NCI-H345 treated with DMSO at 0.1 percent for 48 hours (cell line): Measurements from ENCODE around the gene SNX17.
"Not testable (repeated sequence)": the region's sequence is repeated elsewhere in the genome, so short reads cannot be mapped to it uniquely, and the experiment has no call there.

Experiments
- DNase-seq: peaks from one replicate; lab custom pipeline; 2025; ENCODE audit not compliant: unreplicated experiment; lab: John Stamatoyannopoulos, UW

Gene SNX17, protein sequence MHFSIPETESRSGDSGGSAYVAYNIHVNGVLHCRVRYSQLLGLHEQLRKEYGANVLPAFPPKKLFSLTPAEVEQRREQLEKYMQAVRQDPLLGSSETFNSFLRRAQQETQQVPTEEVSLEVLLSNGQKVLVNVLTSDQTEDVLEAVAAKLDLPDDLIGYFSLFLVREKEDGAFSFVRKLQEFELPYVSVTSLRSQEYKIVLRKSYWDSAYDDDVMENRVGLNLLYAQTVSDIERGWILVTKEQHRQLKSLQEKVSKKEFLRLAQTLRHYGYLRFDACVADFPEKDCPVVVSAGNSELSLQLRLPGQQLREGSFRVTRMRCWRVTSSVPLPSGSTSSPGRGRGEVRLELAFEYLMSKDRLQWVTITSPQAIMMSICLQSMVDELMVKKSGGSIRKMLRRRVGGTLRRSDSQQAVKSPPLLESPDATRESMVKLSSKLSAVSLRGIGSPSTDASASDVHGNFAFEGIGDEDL

DNA sequence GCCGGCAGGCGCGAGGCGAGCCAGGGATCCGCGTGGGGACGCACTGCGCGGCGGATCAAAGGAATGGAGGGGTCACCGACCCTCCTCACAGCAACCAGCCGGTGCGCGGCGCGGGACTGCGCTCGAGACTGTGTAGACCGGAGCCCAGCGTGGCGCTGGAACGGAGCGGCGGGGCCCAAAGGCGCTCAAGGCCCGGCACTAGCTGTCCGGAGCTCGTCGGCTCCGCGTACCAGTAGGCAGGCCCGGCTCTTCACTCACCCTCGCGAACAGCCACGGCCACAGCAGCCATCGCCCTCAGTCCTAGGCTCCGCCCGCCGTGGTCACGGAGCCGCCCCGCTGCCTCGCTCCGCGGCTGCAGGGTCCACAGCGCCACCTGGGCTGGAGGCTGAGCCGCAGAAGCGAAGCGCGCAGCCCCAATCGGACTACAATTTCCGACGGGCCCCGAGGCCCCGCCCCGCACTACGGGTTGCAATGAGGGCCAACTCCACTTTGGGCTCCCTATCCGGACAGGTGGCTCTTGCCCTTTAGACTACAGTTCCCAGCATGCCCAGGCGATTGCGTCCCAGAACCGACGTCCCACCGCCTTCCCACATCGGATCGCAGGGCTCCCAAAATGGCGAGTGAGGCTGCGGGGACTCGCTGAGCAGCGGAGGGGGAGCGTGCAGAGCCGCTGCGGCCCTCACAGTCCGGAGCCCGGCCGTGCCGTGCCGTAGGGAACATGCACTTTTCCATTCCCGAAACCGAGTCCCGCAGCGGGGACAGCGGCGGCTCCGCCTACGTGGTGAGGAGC, at the start of gene SNX17, which contains the start of gene EIF2B4:
Gene SNX17 (plus strand): TSS at position 591 of the 790 bp plus-strand sequence. CDS start 128 bp downstream, at position 719.
Gene EIF2B4 (minus strand): TSS at position 313 of the 790 bp plus-strand sequence. CDS start 24 bp downstream, at position 289.
- peak; percentile 99 for DNase-seq

DNA sequence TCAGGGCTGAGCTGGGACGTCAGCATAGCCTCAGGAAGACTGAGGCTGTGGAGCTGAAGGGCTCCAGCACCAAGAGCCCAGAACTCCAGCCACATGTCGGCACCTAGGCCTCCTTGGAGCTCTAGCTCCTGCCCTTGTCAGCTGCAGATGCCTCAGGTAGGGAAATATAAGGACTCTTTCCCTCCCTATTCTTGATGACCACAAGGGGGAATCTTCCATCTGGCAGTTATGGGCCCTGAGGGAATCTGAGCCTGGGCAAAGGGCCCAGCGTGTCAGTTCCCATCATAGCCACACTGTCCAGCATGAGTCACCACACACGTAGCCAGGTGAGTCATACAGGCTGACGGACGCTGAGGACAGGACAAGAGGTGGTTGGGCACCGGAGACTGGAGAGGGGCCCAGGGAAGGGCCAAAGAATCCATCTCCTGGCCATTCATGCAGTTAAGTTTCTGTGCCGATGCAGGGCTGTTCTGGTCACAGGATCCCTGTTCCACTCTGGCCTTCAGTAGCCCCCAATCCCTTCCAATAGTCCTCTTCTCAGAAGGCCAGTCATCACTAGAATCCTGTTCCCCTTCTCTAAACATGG, 49.4 kb upstream of the SNX17 start:
- no peak for DNase-seq

- DNase-seq: no peak
Observed at GRCh38 chr2:27322301-27322765, 48.1 kb upstream of the SNX17 start.

GRCh38 chr2:27322766-27323595, 47.4 kb upstream of the SNX17 start, which contains the start of gene MPV17:
Gene MPV17, minus strand, starts transcription at chr2:27323097. Its CDS starts 580 bp downstream, at chr2:27322517.
- DNase-seq: peak; percentile 90

DNA sequence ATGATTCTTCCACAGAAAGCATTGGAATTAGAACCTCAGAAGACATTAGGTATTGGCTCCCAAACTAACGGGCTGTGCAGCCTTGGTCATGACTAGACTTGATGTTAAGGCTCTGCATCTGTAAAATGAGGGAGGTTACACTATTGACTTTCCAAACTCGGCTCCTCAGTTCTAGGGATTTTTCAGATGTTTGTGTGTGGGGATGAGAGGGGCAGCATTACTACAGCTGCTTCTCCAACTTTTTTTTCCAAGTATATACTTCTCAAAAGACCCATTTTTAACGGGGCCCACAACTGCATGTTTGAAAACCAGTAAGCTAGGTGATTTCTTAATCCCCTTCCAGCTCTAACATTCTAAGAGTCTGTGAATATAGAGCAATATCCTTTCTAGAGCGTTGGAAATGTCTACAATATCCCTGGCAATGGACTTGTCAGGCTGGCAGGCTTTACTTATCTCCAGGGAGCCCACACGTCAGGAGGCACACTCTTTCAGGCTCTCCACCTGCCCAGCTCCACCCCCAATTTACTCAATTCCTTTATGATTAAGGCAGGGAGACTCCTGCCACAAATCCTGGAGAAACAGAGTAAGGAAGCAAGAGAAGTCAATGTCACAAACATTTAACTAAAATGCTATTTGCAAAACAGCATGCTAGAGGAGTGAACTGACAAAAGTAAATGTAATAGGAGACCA, 46.7 kb upstream of the SNX17 start:
- DNase-seq: peak; percentile 9

- no peak for DNase-seq
Observed at GRCh38 chr2:27324720-27325119, 45.7 kb upstream of the SNX17 start.

GRCh38 chr2:27335311-27335710, 35.1 kb upstream of the SNX17 start:
- DNase-seq: no peak

DNA sequence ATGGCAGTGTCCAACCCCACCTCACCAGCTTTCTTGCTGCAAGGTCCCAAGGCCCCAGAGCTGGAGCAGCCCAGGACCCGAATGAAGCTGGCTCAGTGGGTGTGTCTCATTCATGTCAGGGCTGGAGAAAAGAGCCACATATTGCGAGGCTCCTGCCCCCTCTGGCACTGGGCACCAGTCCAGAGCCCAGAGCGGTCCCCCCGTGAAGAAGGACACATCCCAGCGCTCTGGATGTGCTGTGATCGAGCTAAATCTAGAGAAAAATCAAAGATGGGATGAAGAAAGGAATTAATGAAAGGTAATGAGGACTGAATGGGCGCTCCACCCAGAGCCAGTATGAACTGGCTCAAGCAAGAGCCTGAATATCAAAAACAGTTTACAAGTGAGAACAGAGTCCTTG, 34.2 kb upstream of the SNX17 start:
- DNase-seq: no peak

DNA sequence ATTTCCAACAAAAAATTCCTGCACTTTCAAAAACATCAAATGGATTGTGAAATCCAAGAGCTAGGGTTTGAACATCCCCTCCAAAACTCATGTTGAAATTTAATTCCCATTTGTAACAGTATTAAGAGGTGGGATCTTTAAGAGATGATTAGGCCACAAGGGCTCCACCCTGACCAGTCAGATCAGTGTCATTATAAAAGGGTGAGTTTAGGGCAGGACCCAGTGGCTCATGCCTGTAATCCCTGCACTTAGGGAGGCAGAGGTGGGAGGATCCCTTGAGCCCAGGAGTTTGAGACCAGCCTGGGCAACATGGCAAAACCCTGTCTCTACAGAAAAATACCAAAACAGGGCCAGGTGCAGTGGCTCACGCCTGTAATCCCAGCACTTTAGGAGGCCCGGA, 22.8 kb upstream of the SNX17 start:
- DNase-seq: no peak

DNA sequence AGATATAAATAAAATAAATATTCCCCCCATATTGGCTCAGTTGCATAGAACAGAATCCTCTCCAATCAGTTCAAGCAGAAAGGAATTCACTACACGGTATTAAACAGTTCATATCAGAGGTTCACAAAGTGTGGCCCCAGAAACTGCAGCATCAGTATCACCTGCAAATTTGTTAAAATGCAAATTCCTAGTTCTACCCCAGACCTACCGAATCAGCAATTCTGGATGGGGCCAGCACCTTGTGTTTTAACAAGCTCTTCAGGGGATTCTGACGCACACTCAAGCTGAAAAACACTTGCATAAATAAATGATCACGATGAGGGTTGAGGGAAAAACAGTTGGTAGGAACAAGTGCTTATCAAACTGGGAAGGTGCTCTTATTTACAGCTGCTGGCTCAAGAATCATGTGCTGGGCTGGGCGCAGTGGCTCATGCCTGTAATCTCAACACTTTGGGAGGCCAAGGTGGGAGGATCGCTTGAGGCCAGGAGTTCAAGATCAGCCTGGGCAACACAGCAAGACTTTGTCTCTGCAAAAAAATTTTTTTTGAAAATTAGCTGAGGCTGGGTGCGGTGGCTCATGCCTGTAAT, 20.2 kb upstream of the SNX17 start:
- no peak for DNase-seq

DNA sequence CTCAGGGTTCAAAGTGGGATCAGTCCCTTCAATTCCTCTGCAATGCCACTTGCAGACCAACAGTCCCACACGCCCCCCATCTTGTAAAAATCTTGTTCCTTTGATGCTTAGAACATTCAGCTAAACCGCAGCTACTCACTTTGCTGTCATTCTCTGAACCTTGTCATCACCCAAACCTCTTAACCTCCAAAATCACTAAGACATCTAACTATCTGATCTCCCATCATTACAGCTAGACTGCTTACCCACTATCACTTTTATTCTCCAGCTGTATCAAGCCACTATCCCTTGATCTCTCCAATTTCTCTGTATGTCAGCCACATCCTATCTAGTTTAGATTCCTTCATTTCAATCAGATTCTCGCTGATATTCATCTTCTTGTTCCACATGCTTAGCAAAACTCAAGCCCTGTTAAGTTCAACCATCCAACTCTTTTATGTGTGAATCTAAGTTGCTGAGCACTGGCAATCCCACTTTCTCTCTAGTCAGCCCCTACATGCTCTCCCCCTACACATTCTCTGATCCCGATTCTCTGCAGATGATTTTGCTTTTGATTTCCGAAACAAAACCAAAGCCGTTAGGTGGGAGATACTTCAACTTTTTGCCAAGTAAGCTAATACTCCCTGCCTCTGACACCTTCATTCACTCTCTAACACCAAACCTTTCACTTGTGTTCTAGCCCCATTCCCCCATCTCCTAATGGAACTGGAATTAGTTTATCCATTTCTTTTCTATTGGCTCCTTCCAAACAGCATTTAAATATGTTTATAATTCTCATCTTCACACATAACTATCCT, 18.4 kb upstream of the SNX17 start:
- DNase-seq: no peak

DNA sequence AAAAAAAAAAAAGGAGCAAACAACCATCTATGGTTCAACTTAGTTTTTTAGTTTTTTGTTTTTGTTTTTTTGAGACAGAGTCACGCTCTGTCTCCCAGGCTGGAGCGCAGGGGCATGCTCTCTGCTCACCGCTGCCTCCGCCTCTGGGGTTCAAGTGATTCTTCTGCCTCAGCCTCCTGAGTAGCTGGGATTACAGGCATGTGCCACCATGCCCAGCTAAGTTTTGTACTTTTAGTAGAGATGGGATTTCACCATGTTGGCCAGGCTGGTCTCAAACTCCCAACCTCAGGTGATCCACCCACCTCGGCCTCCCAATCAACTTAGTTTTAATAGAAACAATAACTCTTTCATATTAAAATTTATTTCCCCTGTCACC, 17.0 kb upstream of the SNX17 start:
- DNase-seq: not testable (repeated sequence)

DNA sequence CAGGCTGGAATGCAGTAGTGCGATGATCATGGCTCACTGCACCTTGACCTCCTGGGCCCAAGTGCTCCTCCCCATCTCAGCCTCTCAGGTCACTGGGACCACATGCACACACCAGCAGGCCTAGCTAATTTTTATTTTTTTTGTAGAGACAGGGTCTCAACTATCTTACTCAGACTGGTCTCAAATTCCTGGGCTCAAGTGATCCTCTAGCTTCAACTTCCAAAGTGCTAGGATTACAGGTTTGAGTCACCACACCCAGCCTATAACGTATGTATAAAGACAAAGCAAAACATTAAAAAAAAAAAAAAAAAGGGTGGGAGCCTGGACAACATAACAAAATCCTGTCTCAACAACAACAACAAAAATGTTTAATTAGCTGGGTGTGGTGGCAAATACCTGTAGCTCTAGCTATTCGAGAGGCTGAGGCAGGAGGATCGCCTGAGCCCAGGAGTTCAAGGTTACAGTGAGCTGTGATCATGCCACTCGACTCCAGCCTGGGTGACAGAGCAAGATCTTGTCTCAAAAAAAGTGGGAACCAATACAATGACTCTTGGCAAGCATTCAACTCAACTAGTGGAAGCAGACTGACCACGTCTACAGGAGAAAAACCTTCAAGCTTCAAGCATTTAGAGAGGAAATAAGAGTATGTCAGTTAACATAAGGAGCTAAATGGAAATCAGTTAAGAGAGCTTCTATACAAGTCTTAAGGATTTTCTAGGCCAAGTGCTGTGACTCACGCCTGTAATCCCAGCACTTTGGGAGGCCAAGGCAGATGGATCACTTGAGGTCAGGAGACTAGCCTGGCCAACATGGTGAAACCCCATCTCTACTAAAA, 16.4 kb upstream of the SNX17 start:
- DNase-seq: no peak

- no peak for DNase-seq
Observed at GRCh38 chr2:27354597-27354927, 15.9 kb upstream of the SNX17 start.

DNA sequence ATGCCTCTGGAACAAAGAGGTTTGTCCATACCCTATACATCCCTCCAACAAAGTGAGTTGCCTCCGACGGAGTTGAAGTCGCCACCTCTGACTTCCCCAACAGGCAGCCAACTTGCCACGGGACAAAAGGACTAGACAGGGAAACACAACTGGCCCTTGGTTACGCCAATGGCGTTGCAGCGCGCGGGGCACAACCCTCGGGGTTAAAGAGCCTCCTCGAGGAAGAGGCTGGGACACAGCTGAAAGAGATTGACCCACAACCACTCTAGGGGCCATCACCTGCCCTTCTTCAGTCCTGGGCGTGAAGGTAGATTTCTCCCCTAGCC, 14.4 kb upstream of the SNX17 start:
- no peak for DNase-seq

- DNase-seq: peak; percentile 93
Observed at GRCh38 chr2:27356382-27357181, 13.8 kb upstream of the SNX17 start, which contains the start of gene GTF3C2. Gene GTF3C2, minus strand, starts transcription at chr2:27356764. Its CDS starts 13,210 bp downstream, at chr2:27343554.
